Hepatic stellate cell (primary cell): ENCODE data around the gene XDH.

Experiments
- DNase-seq: peaks from one replicate; pipeline ENCODE4 v3.0.0; 2011; ENCODE audit warnings: low spot score

The XDH gene

DNA sequence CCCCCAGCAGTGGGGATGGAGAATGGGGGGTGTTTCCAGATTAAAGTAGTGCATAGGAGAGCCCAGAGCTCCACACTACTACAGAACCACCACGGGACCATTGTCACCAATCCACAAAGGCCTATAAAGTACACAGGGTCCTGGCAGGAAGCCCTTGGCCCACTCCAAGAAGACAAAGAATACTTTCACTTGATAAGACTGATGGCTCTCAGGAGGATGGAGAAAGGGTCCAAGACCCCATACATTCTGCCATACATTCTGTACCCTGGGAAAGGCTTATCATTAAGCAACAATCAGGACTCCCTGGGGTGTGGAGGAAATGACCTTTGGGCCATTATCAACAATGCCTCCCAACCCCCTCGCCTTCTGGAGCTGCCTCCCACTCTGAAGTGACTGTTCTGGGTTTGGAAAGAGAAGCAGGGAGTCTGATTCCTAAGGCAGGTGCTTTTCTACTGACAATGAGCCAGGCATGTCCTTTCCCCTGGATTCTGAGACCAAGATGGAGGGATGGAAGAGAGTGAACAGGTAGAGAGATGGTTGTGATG, 85.4 kb downstream of the XDH start:
- no peak for DNase-seq

- no peak for DNase-seq
Observed at GRCh38 chr2:31328026-31328425, 86.5 kb downstream of the XDH start.

DNA sequence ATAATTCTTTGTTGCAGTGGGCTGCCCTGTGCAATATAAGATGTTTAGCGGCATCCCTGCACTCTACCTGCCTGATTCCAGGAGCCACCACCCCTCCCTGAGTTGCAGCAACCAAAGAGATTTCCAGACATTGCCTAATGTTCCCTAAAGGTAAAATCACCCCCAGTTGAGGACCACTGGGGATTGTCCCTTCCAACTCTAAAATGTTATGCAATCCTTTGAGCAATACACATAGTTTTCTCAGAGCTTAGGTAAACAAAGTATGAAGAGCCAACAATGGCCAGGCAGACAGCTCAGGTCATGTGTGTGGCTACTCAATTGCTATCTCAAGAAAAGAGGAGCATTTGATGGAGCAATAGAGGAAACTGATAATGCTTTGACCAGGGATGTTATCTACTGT, 87.0 kb downstream of the XDH start:
- DNase-seq: no peak

DNA sequence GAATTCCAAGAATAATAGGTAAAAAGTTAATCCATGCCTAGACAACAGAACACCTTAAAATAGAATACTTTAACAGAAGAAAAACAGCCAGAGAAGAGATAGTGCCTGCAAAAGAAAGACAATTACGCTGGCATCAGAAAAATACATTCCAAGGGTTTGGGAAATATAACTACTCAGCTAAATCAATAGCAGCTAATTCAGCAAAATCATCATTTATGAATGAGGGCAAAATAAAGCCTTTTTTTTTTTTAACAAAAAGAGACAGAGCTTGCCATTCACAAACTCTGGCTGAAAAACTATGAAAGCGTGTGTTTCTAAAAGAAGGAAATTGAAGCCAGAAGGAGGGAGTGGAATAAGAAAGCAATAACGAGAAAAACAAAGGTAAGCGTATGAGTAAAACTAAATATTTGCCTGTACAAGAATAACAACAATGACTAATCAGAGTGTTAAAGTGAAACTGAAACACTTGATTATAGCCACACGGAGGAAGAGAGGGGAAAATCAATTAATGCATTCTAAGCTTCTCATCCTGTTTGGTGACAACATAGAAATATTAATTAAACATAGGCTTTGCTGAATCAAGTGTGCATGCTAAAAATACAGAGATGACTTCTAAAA, 90.4 kb downstream of the XDH start:
- DNase-seq: no peak

DNA sequence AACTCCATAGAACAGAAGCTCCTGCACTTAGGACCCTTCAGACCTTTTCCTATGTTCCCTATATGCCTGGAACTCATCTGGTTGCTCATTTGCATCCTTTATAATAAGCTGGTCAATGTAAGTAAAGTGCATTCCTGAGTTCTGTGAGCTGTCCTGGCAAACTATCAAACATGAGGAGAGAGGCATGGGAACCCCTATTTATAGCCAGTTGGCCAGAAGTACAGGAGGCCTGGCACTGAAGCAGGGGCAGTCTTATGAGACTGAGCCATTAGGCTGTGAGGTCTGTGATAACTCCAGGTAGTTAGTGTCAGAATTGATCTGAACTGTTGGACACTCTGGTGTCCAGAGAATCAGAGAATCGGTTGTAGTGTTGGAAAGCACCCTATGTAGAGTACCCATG, 92.2 kb downstream of the XDH start:
- no peak for DNase-seq

DNA sequence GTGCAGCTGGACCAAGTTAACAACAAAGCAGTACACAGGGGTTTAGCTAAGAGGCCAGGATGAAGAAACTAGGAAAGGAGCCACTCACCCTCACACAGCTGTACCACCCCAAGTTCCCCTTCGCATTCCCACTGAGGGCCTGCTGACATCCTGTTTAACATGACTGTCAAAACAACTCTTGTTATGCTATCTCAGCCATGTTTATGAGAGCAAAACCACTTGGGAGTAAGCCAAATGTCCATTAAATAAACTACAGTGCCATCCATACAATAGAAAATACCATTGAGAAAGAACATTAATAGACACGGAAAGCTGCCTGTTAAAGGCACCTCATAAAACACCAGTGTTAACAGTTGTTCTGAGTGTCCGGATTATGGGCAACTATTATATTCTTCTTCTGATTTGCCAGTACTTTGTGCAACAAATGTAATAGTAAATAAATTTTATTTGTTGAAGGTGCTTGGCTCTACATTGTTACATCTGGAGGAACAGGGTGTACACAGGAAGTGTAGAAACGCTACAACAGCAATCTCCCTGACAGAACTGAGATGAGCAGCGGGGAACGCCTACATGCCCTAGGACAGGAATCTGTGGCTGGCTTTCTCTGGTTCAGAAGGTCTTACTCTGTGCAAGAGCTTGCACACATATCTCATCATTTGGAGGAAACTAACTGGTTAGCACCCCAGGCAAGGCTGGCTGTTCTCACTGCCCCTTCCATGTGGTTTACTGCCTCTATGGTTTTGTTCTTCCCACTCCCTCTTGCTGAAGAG, 95.0 kb downstream of the XDH start:
- DNase-seq: no peak

GRCh38 chr2:31318361-31319336, 95.9 kb downstream of the XDH start:
- peak; percentile 72 for DNase-seq

- DNase-seq: no peak
Observed at GRCh38 chr2:31317396-31317795, 97.1 kb downstream of the XDH start.

DNA sequence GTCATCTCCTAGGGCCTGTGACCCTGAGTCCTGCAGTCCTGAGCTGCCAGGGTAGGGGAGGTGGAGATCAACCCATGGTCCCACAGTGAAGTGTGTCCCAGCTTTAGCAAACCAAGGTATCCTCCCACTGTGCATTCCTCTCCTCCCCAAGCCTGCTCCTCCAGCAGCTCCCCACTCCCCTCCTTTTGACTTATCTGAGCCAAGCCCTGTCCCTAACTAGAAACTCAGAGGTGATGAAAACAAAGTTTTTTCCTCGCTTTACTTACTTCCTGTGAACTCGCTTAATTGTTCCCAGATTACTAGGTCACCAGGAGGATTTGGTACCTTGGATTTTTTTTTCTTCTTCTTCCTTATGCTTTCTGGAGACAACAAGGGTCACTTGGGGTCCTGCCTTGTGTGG, 99.8 kb downstream of the XDH start:
- no peak for DNase-seq

DNA sequence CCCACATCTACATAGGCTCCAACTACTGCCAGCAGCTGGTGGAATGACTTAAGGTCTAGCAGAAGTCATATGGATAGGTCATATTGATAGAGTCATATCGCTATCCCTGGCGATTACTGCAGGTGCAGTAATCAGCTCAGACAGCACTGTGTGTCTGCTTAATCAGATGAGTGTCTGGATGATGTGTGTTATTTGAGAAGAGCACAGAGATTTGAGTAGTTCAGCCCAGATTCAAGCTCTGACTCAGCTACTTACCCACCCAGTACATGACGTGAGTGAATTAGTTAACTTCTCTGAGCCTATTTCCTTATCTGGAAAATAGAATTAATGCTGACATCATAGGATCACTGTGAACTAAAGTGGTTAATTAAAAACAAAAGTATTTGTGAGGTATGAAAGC, 101.6 kb downstream of the XDH start:
- DNase-seq: no peak

DNA sequence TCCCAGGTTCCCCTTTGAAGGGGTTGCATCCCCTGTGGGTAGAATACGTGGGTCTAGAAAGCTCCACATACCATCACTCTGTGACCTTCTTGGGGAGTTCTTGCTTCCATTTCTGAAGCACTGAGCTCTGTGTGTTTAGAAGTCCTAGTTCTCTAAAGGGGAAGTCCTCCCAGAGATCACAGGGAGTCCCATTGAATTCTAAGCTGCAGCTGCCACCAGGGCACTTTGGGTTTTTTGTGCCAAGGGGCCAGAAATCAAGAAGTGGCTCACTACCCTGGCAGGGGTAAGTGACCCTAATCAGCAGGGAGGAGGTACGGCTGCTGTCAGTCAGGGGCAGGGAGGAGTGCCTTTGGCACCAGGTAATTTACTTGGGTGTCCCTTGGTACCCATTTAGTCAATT, 109.7 kb downstream of the XDH start:
- DNase-seq: no peak

DNA sequence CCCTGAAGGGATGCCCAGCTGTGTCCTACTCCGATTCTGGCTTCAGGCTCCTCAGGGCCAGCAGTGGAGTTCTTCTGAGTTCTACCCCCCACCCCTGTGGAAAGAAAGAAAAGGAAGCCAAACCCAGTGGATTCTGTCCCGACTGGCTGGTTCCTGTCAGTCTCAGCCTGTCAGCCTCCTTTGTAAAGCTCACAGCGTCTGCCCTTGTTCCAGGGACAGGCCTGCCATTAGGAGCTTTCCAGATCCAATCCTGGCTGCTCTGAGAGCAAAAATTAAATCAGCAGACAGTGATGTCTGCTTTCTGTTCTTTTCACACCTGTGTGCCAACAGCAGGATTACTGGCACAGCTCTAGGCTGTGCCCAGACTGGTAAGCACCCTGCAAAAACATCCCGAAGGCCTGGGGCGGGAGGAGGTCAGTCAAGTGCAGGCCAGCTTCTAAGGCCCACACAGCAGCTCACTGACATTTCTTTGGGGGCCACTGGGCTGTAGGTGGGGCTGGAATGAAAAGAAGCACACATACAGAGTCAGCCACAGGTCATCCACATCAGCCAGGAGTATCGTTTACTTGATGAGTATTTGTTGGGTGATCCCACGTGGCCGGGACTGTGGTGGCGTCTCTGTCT, 111.5 kb downstream of the XDH start:
- no peak for DNase-seq

GRCh38 chr2:31300309-31300708, 114.2 kb downstream of the XDH start:
- DNase-seq: no peak

DNA sequence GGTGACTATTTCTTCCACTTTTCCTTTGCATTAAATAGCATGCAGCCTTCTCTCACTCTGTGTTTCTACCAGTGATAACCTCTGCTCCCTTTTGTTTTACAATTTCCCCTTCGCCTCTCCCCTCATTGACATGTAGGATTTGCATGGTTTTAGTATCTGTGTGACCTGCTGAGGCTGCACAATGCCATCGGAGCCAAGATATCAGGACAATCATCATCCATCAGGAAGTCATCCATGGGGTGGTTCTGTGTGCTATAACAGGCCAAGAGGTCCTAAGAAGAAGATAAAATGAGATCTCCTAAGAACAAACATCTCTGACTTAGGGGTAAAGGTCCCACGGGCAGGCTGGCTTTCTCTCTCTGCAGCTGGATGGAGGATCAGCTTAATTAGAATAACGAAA, 115.0 kb downstream of the XDH start:
- no peak for DNase-seq

DNA sequence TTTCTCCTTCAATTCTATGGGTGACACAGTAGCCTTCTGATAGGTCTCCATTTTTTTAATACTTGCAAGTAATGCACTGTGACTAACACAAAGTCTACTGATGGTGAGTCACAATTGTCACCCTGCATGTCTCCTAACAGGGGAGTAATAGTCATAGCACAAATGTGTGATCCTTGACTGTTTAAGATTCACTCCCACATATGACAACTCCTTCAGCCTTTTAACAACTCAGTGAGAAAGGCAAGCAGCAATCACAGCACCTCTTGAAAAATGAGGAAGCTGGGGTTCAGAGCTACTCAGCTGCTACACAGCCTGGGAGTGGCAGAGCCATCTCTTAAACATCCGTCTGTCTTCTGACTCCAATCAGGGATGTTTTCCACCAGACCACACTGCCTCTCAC, 116.8 kb downstream of the XDH start:
- peak; percentile 69 for DNase-seq

GRCh38 chr2:31296641-31297287, 117.8 kb downstream of the XDH start:
- peak; percentile 61 for DNase-seq

GRCh38 chr2:31294196-31294595, 120.3 kb downstream of the XDH start:
- DNase-seq: no peak

DNA sequence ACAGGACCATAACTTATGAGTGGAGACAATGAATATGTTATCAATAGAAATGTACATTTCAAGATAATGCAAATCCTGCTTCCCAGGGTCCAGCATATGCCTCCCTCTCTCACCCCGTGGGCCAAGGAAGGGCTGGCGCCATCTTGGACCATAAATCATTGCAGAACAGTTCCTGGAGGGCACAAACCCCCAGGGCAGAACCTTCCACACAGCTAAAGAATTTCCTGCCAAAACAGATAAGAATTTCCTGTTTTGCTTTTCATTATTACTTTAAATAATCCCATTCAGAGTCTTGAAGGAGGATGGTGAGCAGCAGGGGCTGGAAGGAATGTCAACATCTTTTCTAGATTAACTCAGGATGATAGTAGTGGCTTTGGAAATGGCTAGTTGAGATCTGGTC, 126.9 kb downstream of the XDH start:
- DNase-seq: no peak

GRCh38 chr2:31286961-31287550, 127.5 kb downstream of the XDH start:
- no peak for DNase-seq

- DNase-seq: no peak
Observed at GRCh38 chr2:31286230-31286629, 128.3 kb downstream of the XDH start.
